ENCODE data around the gene MED19.

MED19 gene

DNA sequence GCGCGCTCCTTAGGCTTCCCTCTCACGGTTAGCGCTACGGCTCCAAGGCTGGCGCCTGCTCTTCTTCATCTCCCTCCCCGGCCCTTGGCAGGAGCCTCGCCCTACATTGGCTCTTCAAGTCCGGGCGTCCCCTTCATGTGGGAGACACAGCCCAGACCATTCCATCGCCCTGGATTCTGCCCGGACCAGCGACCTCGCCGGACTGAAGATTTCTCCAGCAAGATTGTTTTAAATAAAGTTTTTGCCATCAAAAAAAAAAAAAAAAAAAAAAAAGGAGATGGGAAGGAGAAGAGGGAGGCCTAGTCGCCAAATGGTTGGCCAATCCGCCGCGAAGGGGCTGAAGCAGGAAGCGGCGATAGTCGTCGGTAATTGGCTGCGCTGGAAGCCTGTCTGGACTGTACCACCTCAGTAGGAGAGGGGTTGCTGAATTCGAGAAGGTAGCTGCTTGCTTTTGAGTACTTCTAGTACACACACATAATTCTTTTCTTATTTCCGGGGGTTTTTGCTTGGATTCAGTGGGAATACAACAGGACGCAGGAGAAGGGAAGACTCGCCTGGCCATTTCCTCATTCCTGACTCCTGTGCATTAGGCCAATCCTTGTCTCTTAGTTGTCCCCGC, 44.8 kb downstream of the MED19 start:
- H2AFZ ChIP-seq (ENCODE audit: low read length): peak overlapping the region; percentile 97
- TF ChIP-seq, protein P1, sequence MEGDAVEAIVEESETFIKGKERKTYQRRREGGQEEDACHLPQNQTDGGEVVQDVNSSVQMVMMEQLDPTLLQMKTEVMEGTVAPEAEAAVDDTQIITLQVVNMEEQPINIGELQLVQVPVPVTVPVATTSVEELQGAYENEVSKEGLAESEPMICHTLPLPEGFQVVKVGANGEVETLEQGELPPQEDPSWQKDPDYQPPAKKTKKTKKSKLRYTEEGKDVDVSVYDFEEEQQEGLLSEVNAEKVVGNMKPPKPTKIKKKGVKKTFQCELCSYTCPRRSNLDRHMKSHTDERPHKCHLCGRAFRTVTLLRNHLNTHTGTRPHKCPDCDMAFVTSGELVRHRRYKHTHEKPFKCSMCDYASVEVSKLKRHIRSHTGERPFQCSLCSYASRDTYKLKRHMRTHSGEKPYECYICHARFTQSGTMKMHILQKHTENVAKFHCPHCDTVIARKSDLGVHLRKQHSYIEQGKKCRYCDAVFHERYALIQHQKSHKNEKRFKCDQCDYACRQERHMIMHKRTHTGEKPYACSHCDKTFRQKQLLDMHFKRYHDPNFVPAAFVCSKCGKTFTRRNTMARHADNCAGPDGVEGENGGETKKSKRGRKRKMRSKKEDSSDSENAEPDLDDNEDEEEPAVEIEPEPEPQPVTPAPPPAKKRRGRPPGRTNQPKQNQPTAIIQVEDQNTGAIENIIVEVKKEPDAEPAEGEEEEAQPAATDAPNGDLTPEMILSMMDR (conservative IDR thresholded peaks at IDR 0.05; ENCODE audit: low read length): no peak
- TF ChIP-seq EZH2phosphoT487 (IDR thresholded peaks at IDR 0.05; ENCODE audit: borderline replicate concordance): no peak
- H3K4me1 ChIP-seq (ENCODE audit: insufficient read depth, low read length, poor library complexity, severe bottlenecking): peaks cover 40% of the 10 kb centered on the region

DNA sequence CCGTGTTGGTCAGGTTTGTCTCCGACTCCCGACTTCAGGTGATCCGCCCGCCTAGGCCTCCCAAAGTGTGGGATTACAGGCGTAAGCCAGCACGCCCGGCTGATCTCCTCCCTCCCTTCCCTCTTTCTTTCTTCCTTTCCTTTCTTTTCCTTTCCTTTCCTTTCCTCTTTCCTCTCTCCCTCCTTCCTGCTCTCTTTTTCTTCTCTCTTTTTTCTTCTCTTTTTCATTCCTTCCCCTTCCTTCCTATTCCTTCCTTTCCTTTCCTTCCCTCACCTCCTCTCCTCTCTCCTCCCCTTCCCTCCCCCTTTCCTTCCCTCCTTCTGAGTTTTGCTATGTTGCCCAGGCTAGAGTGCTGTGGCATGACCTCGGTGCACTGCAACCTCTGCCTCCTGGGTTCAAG, 48.0 kb downstream of the MED19 start:
- no peaks in the 10 kb centered on the region for H3F3A ChIP-seq (ENCODE audit: low read depth)
- H3K36me3 ChIP-seq (ENCODE audit: insufficient read depth, low read length): peaks cover 10% of the 10 kb centered on the region; the same call in 1 of the 2 replicates
- TF ChIP-seq, protein P1 (conservative IDR thresholded peaks at IDR 0.05; ENCODE audit: low read length): no peak
- no peak for TF ChIP-seq EZH2phosphoT487 (IDR thresholded peaks at IDR 0.05; ENCODE audit: borderline replicate concordance)
- H3K4me2 ChIP-seq (ENCODE audit: low read depth, low read length, poor library complexity, severe bottlenecking): no peak overlapping the region
- peaks cover 14% of the 10 kb centered on the region for H4K20me1 ChIP-seq (ENCODE audit: insufficient read depth, low read length, poor library complexity, severe bottlenecking)
- no peaks in the 10 kb centered on the region for H3K27me3 ChIP-seq (ENCODE audit: insufficient read depth, low read length, poor library complexity, severe bottlenecking)
- H3K4me3 ChIP-seq (ENCODE audit: low read length, poor library complexity, severe bottlenecking): no peak overlapping the region
- peaks cover 13% of the 10 kb centered on the region for H3K4me1 ChIP-seq (ENCODE audit: insufficient read depth, low read length, poor library complexity, severe bottlenecking)
- H3K9me3 ChIP-seq (ENCODE audit: insufficient read depth, low read depth, low read length): no peaks in the 10 kb centered on the region
- peaks cover 32% of the 10 kb centered on the region for H3K79me2 ChIP-seq (ENCODE audit: insufficient read depth, low read length)
- H3K9me2 ChIP-seq (replicated peaks; ENCODE audit: low read depth, low read length): no peaks in the 10 kb centered on the region
- H3K9ac ChIP-seq (ENCODE audit: low read depth, low read length, poor library complexity, severe bottlenecking): no peak overlapping the region
- H2AFZ ChIP-seq (ENCODE audit: low read length): no peak overlapping the region

More for the DNA sequence above, 44.8 kb downstream of the MED19 start:
- Histone ChIP-seq H3K27me3 (ENCODE audit: insufficient read depth, low read length, poor library complexity, severe bottlenecking) (no peaks in the 10 kb centered on the region), H3K36me3 (ENCODE audit: insufficient read depth, low read length) (peaks cover 5% of the 10 kb centered on the region; the same call in 1 of the 2 replicates), H3K9me2 (replicated peaks; ENCODE audit: low read depth, low read length) (no peaks in the 10 kb centered on the region), H4K20me1 (ENCODE audit: insufficient read depth, low read length, poor library complexity, severe bottlenecking) (peaks cover 40% of the 10 kb centered on the region), H3K4me2 (ENCODE audit: low read depth, low read length, poor library complexity, severe bottlenecking) (peak overlapping the region; percentile 91), H3K9me3 (ENCODE audit: insufficient read depth, low read depth, low read length) (no peaks in the 10 kb centered on the region), H3F3A (ENCODE audit: low read depth) (no peaks in the 10 kb centered on the region), H3K79me2 (ENCODE audit: insufficient read depth, low read length) (peaks cover 42% of the 10 kb centered on the region), H3K9ac (ENCODE audit: low read depth, low read length, poor library complexity, severe bottlenecking) (peak overlapping the region; percentile 95), H3K4me3 (ENCODE audit: low read length, poor library complexity, severe bottlenecking) (peak overlapping the region; percentile 98)

DNA sequence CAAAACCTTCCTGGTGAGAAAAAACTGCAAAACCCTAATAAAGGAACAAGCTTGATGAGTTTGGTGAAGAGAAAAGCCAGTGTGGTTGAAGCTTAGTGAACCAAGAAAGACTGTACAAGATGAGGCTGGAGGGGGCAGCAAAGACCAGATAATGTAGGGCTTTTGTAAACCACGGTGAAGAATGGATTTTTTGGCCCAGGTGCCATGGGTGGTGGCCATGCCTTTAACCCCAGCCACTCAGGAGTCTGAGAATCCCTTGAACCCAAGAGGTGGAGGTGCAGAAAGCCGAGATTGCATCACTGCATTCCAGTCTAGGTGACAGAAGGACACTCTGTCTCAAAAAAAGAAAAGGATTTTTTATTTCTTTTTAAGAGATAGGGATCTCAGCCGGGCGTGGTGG, 49.1 kb downstream of the MED19 start:
- TF ChIP-seq EZH2phosphoT487 (IDR thresholded peaks at IDR 0.05; ENCODE audit: borderline replicate concordance): no peak
- TF ChIP-seq, protein P1 (conservative IDR thresholded peaks at IDR 0.05; ENCODE audit: low read length): peak; percentile 52
- H3K4me1 ChIP-seq (ENCODE audit: insufficient read depth, low read length, poor library complexity, severe bottlenecking): peaks cover 11% of the 10 kb centered on the region
- H4K20me1 ChIP-seq (ENCODE audit: insufficient read depth, low read length, poor library complexity, severe bottlenecking): peaks cover 10% of the 10 kb centered on the region
- no peaks in the 10 kb centered on the region for H3K27me3 ChIP-seq (ENCODE audit: insufficient read depth, low read length, poor library complexity, severe bottlenecking)
- no peaks in the 10 kb centered on the region for H3K9me3 ChIP-seq (ENCODE audit: insufficient read depth, low read depth, low read length)
- H2AFZ ChIP-seq (ENCODE audit: low read length): no peak overlapping the region
- peaks cover 33% of the 10 kb centered on the region for H3K79me2 ChIP-seq (ENCODE audit: insufficient read depth, low read length)
- H3F3A ChIP-seq (ENCODE audit: low read depth): no peaks in the 10 kb centered on the region
- H3K4me3 ChIP-seq (ENCODE audit: low read length, poor library complexity, severe bottlenecking): no peak overlapping the region
- H3K9me2 ChIP-seq (replicated peaks; ENCODE audit: low read depth, low read length): no peaks in the 10 kb centered on the region
- no peak overlapping the region for H3K4me2 ChIP-seq (ENCODE audit: low read depth, low read length, poor library complexity, severe bottlenecking)
- H3K36me3 ChIP-seq (ENCODE audit: insufficient read depth, low read length): peaks cover 10% of the 10 kb centered on the region; the same call in 1 of the 2 replicates
- H3K9ac ChIP-seq (ENCODE audit: low read depth, low read length, poor library complexity, severe bottlenecking): no peak overlapping the region
